H1 (cell line): Measurements from ENCODE around the gene CFAP61. TPM values are rescaled to one million over a fixed set of nuclear protein-coding genes. Genes with fewer than 3 reads are reported as not detected.

ENCODE experiments used
- BRCA1 ChIP-seq: IDR thresholded peaks from 2 replicates; pipeline ENCODE4 v1.6.1; 2012; ENCODE audit warnings: low read depth, low read length, improper control_type of control experiment
- CHD7 ChIP-seq: fragments of 300-600 bp; sonication (generic); IDR thresholded peaks from 2 replicates; pipeline ENCODE4 v1.7.1; 2012; ENCODE audit warnings: low read length, moderate library complexity, mild to moderate bottlenecking, inconsistent platforms; ENCODE audit not compliant: insufficient replicate concordance
- E2F6 ChIP-seq: IDR thresholded peaks from 2 replicates; pipeline ENCODE4 v1.6.1; 2012; ENCODE audit warnings: inconsistent platforms
- JUND ChIP-seq: IDR thresholded peaks from 2 replicates; pipeline ENCODE4 v1.6.1; 2011; ENCODE audit warnings: mild to moderate bottlenecking, improper control_type of control experiment, low read length
- KDM5A ChIP-seq: fragments of 200-600 bp; IDR thresholded peaks from 2 replicates; pipeline ENCODE4 v1.7.1; 2012; ENCODE audit warnings: mild to moderate bottlenecking, low read length, inconsistent platforms, mixed read lengths
- NANOG ChIP-seq: IDR thresholded peaks from 2 replicates; pipeline ENCODE4 v1.6.1; 2011; ENCODE audit warnings: low read length, low read depth, mild to moderate bottlenecking, inconsistent platforms; ENCODE audit not compliant: insufficient read depth, poor library complexity, severe bottlenecking
- PHF8 ChIP-seq: fragments of 200-600 bp; sonication (generic); conservative IDR thresholded peaks from 2 replicates; pipeline ENCODE4 v1.7.1; 2012; ENCODE audit warnings: low read depth, mild to moderate bottlenecking, inconsistent platforms, low read length, moderate library complexity
- POLR2A ChIP-seq, 2 experiments: IDR thresholded peaks; 1 replicate in 1 of 2; 2 replicates in 1 of 2; pipeline ENCODE4 v1.6.1; 2011; ENCODE audit warnings: low read depth in 2 of 2, low read length in 2 of 2, mild to moderate bottlenecking in 2 of 2; ENCODE audit errors: control extremely low read depth in 1 of 2
- POU5F1 ChIP-seq: IDR thresholded peaks from 2 replicates; pipeline ENCODE4 v1.6.1; 2011; ENCODE audit warnings: low read depth, mild to moderate bottlenecking, low read length, moderate library complexity
- RNF2 ChIP-seq: fragments of 200-900, 300-1000 bp; sonication (generic); IDR thresholded peaks from 2 replicates; pipeline ENCODE4 v1.7.1; 2016; ENCODE audit warnings: borderline replicate concordance, low read depth, mild to moderate bottlenecking, antibody characterized with exemption, low read length; ENCODE audit not compliant: poor library complexity, severe bottlenecking; ENCODE audit errors: missing control alignments
- polyA plus RNA-seq, 7 experiments: library from polyadenylated mRNA; depleted of rRNA in 3 of 7; stranded (reverse) in 5 of 7; unstranded in 2 of 7; fragments of >200 nt in 5 of 7; fragments of 200-250 nt in 2 of 7; gene quantifications; 1 replicate in 5 of 7; 2 replicates in 1 of 7; 4 replicates in 1 of 7; pipeline versions ENCODE4 v1.2.1 to v1.2.3, GENCODE V29; 2011 to 2013; ENCODE audit warnings: missing spikeins in 2 of 7, mixed read lengths in 2 of 7
- total RNA-seq: library from RNA; stranded (reverse); fragmentation: NEBNext Ultra II Directional; extraction: Animal tissue kit (Norgen Biotek cat#: 25700); gene quantifications from 2 replicates; pipeline ENCODE4 v1.2.1, GENCODE V29; 2021

CFAP61 gene
- total and polyA plus RNA-seq, 2 of the 8 experiments (the other 6 are each of a cell fraction or from before 2014, with no cell fraction given), result 0.29 to 0.61 TPM

GRCh38 chr20:20292472-20292871 is 240.1 kb downstream of the CFAP61 start (continued):
- TF ChIP-seq CHD7 (no peak), RNF2 (no peak), POU5F1 (no peak), JUND (no peak), KDM5A (no peak), BRCA1 (no peak), E2F6 (no peak), NANOG (no peak), PHF8 (no peak), POLR2A (IDR thresholded peaks at IDR 0.05; ENCODE audit: control extremely low read depth in 1 of 2, low read depth in 2 of 2, low read length in 2 of 2) (no peak)
